Left ventricle myocardium superior (tissue), 1 donor: ENCODE results near the gene SLC27A4. TPM values are rescaled to one million over a fixed set of nuclear protein-coding genes. Genes with fewer than 3 reads are reported as not detected.

Experiments used
- ATAC-seq: fragments of 200-7000 bp; cut with Tn5 transposase; one replicate; pipeline ENCODE4 v1.9.1; 2020; ENCODE audit warnings: mild to moderate bottlenecking, moderate library complexity
- DNase-seq: peaks from one replicate; pipeline ENCODE4 v3.0.0-alpha.2; 2020
- intact Hi-C: fragments of 100-400 bp; cut with micrococcal nuclease; formaldehyde crosslinking; loops from one replicate; pipeline ENCODE4 v1.11.0; 2022
- total RNA-seq: library from RNA; stranded (reverse); fragmentation: NEBNext Ultra II Directional; extraction: Animal tissue kit (Norgen Biotek cat#: 25700); gene quantifications from one replicate; pipeline ENCODE4 v1.2.1, GENCODE V29; 2021
- donor health status: DM: no; HTN: yes; CAD: no; lungs with severe emphysema.

Gene SLC27A4
- total RNA-seq, 1 donor from 2014 or later: 19.4 TPM

GRCh38 chr9:128385496-128386460 is 45.5 kb downstream of the SLC27A4 start:
- ATAC-seq: no peak
- DNase-seq: no peak
- intact Hi-C loops: no loop called here

- intact Hi-C loops: no loop called here
- ATAC-seq: no peak
- no peak for DNase-seq
These were observed 47.8 kb downstream of the SLC27A4 start for GRCh38 chr9:128388150-128388549.

DNA sequence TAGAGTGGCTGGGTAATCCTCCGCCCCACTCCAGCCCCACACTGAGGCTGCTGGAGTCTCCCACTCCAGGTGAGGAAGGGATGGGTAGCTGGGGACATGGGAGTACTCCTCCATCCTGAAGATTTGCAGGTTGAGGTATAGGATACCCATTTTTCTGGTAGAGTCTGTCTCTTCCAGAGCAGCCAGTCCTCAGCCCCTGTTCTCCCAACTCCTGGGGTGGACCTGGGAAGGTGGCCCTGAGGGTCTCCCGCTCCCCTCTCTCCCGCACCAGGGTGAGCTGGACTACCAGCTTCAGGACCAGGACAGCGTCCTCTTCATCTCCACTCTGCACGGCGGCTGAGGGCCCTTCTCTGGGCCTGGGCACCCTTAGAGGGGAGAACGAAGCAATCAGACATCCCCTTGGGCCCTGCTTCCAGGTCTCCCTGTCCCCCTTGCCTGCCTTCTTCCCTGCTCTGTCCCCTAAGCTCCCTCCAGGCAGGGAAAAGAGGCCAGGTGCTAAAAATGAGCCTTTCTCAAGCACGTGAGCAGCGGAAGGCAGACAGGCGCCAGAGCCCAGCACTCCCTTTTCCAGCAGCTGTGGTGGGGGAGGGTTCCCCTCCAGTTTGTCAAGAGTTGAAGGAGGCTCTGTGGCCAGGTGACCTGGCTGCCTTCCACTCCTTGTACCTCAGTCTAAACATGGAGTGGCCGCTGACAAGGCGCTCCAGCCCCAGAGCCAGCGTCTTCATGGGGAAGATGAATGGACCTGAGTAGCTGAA is 49.2 kb downstream of the SLC27A4 start:
- peak; percentile 64 for ATAC-seq
- intact Hi-C loops: no loop called here
- peak; percentile 41 for DNase-seq

- DNase-seq (no peak), ATAC-seq (no peak)
- intact Hi-C loops: no loop called here
These were observed 50.0 kb downstream of the SLC27A4 start for GRCh38 chr9:128390150-128390812.

DNA sequence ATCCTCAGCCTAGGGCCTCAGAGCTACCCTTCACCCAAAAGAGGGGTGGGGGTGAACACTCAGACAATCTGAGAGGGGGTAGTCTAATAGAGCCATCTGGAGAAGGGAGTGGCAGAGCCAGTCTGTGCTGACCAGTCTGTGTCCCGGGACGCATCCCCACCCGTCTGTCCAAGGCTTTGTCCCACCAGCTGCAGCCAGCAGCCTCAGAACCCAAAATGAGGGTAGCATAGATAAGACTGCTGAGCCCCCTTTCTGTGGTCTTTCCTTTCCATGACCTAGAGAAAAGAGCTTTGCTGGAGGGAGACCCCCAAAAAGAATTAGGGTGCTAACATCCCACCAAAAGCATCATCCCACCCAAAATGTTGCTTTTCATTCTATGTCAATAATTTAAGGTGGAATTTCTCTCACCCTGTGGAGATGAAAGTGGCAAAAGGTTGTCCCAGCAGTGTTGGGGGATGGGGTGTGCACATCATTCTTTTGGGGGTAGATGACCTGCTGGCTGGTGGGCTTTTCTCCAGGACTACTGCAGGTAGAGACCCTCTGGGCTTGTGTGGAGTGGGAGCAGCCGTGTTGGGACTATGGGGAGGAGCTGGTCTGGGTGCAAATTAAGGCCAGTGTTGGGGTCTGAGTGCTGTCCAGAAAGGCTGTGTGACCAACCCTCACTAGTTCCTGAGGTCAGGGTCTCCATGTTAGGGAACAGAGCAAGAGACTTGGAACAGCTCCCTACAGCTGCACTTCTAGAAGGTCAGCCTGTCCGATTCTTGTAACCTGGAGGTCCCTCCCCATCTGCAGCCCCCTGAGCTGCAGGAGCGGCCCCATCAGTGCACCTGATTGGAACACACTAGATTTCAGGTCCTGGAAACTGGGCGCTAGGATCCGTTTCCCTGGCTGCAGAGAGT is 50.7 kb downstream of the SLC27A4 start:
- intact Hi-C loops: no loop called here
- DNase-seq (no peak), ATAC-seq (no peak)

- no peak for ATAC-seq
- no peak for DNase-seq
- intact Hi-C loops: no loop called here
These were observed 51.6 kb downstream of the SLC27A4 start for GRCh38 chr9:128391956-128392301.

DNA sequence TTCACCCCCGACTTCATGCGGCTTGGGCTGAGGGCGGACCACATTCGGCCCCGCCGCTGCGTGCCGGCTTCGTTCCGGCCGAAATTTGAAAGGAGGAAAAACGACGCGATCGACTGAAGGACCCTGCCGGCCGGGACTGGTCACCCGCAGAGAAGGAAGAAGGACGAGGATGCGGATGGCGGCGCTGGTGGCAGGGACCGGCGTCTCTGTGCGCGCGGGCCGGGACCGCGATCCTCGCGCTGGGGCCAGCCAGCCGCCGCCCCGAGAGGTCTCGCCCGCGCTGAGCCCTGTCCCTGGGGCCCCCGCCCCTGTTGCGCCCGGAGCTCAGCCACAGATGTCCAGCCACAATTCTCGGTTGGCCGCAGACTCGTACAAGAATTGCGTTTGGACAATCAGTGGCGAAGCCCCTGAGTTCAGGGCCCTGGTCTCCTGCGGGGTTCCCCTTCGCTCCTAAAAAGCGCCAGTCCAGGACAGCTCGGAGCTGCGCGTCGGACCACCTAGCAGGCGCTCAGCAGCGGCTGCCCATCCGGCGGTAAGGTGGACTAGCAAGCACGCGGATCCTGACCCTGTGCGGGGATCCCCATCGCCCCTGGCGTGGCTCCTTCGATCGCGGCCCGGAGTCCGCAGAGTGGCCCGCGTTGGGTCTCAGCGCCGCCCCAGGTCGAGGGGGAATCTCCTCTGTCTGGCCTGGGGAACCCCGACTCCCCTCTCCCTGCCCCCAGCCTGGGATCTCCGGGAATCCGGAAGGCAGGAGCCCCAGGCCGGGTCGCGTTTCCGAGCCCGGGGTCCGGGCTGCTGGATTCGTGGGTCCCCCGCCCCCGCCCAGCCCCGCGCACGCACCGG is 52.2 kb downstream of the SLC27A4 start:
- no peak for ATAC-seq
- no peak for DNase-seq
- intact Hi-C loops: no loop called here

- ATAC-seq: no peak
These were observed 52.9 kb downstream of the SLC27A4 start for GRCh38 chr9:128393145-128393775.

GRCh38 chr9:128393970-128394369 is 53.6 kb downstream of the SLC27A4 start:
- ATAC-seq (no peak), DNase-seq (no peak)
- intact Hi-C loops: no loop called here

More at GRCh38 chr9:128393145-128393775, 52.9 kb downstream of the SLC27A4 start:
- no peak for DNase-seq
- intact Hi-C loops: no loop called here

DNA sequence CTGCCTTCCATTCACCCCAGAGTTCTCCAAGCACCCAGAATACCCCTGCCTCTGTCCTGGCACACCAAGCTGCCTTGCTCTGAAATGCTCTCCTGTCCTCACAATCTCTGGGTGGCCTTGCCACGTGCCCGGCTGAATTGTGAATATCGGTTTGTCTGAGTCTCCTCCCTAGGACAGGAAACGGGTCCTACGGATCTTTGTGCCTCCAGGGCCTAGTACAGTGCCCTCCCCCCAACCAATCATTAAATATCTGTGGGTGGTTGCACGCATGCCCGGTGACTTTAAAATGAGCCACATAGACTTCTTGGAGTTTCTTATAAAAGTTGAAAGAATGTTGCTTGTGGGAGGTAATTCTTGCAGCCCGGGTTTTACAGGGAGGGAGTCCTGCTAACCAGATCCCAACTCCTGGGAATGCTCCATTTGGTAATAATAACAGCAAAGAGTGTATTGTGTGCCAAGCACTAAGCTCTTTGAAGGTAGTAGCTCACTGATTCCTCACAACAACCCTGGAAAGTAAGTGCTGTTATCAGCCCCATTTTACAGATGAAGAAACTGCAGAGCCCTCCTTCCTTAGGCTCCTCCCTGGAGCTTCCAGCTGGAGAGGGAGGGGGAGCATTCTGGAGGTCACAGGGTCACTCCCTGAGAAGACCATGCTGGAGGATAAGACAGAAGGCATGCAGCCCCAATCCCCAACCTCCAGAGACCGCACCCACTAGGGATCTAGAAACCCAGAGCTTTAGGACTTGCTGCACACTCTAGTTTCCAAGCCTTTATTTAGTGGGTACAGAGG is 54.2 kb downstream of the SLC27A4 start:
- intact Hi-C loops: no loop called here
- no peak for ATAC-seq
- no peak for DNase-seq

DNA sequence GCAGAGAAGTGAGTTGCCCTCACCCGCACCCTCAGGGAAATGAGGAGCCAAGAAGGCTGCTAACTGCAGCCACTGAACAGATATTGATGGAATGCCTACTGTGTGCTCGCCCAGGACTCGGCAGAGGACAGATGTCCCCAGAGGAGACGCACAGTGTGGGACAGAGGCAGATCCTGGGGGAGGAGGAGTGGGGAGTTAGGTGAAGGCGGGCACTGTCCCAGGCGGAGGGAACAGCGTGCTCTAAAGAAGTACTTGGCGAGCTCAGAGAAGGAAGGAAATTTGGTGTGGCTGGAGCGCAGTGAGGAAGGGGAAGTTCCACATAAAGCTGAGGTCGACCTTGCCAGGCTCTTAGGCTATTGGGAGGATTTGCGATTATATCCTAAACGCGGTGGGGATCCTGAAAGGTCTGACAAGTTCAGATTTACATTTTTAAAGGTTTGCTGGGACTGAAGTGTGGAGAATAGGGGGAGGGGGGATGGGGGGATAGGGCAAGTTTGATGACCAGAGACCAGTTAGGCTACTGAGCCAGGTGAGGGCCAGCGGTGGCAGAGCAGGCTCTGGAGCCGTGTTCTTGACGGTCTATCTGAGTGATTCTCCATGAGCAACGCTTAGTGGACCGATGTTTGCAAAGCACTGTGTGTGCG is 56.8 kb downstream of the SLC27A4 start:
- ATAC-seq (peak; percentile 86), DNase-seq (peak; percentile 58)
- intact Hi-C loops: no loop called here

- ATAC-seq: no peak
- DNase-seq: no peak
- intact Hi-C loops: no loop called here
These were observed 57.5 kb downstream of the SLC27A4 start for GRCh38 chr9:128397831-128398230.

GRCh38 chr9:128399861-128400260 is 59.5 kb downstream of the SLC27A4 start:
- no peak for DNase-seq
- ATAC-seq: no peak
- intact Hi-C loops: no loop called here

- intact Hi-C loops: no loop called here
- no peak for ATAC-seq
- DNase-seq: no peak
These were observed 64.2 kb downstream of the SLC27A4 start for GRCh38 chr9:128404560-128404959.

- no peak for DNase-seq
- intact Hi-C loops: no loop called here
- ATAC-seq: no peak
These were observed 64.9 kb downstream of the SLC27A4 start for GRCh38 chr9:128405077-128405779.

GRCh38 chr9:128405780-128406171 is 65.4 kb downstream of the SLC27A4 start:
- no peak for DNase-seq
- no peak for ATAC-seq

More at GRCh38 chr9:128405780-128406171, 65.4 kb downstream of the SLC27A4 start:
- intact Hi-C loops: no loop called here
